Right ventricle myocardium inferior (tissue), 1 donor: ENCODE results near the gene CCNQ. TPM values are rescaled to one million over a fixed set of nuclear protein-coding genes. Genes with fewer than 3 reads are reported as not detected.

Experiments used
- ATAC-seq: fragments of 200-7000 bp; cut with Tn5 transposase; one replicate; pipeline ENCODE4 v1.9.1; 2020; ENCODE audit warnings: mild to moderate bottlenecking, moderate library complexity
- DNase-seq: peaks from one replicate; pipeline ENCODE4 v3.0.0; 2021; ENCODE audit errors: missing footprints
- intact Hi-C: fragments of 100-400 bp; cut with DNase I; formaldehyde crosslinking; loops from one replicate; pipeline ENCODE4 v1.11.0; 2022
- total RNA-seq: library from RNA; stranded (reverse); fragmentation: NEBNext Ultra II Directional; extraction: Animal tissue kit (Norgen Biotek cat#: 25700); gene quantifications from one replicate; pipeline ENCODE4 v1.2.1, GENCODE V29; 2021
- donor health status: DM: no; HTN: yes; CAD: no; lungs with severe emphysema.

CCNQ gene
- total RNA-seq, 1 donor from 2014 or later, result 42.6 TPM

DNA sequence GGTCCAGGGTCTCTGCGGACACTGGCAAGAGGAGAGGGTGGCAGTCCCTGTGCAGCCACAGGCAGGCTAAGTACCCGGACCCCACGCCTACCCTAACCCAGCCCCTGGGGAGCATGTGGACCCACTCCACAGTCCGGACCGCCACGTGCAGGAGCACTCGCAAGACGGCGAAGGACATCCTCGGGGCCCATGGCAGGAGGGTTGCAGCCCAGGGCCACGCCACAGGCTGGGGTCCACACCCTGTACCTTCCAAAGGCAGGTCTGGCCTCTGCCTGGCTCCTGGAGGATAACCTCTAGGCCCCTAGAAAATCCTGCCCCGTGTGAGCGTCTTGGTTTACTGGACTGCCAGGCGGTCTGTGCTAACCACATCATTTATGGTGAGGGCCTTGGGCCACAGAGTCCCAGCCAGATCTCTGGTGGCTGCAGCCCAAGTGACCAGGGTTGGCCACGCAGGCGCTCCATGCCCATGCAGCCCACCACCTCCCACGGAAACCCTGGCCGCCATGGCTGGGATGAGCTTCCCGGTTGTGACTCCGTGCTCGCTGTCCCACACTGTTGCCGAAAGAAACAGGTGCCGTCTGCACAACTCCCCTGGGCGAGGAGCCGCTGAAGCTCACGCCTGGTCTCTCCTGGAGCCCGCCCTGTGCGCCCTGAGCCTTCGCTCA is 10.0 kb downstream of the CCNQ start:
- ATAC-seq (no peak), DNase-seq (no peak)
- intact Hi-C loops, result no loop called here

GRCh38 chrX:153588021-153588781 is 10.7 kb downstream of the CCNQ start:
- ATAC-seq, result no peak
- DNase-seq, result no peak
- intact Hi-C loops, result no loop called here

DNA sequence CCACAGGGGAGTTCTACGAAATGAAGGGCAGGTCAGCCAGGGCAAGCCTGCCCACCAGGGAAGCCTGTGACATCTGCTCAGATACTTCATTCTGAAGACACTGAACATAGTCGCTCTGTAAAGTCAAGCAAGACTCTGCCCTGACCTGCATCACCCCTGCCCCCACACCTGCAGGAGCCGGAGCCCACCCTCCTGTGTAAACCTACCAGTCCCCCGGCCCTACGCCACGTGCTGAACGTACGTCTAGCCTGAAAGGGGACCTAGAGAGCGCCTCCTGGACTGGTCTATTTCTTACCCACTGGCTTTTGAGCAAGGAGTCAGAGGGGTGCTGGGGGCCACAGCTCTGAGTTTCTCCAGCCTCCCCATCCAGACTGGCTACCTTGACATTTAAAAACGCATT is 11.6 kb downstream of the CCNQ start:
- ATAC-seq, result no peak
- intact Hi-C loops, result no loop called here
- no peak for DNase-seq

DNA sequence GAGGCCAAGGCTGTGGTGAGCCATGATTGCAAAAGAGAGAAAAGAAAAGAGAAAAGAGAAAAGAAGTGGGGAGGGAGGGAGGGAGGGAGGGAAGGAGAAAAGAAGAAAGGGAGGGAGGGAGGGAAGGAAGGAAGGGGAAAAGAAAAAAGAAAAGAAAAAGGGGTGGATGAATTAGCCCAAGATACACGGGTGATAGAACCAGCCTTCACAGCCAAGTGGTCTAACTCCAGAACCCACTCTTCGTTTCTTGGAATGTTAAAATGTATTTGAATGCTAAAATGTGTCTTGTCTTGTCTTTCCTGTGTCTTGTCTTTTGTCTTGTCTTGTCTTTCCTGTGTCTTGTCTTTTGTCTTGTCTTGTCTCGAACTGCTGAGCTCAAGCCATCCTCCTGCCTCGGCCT is 13.1 kb downstream of the CCNQ start:
- intact Hi-C loops, result no loop called here
- ATAC-seq (no peak), DNase-seq (no peak)

DNA sequence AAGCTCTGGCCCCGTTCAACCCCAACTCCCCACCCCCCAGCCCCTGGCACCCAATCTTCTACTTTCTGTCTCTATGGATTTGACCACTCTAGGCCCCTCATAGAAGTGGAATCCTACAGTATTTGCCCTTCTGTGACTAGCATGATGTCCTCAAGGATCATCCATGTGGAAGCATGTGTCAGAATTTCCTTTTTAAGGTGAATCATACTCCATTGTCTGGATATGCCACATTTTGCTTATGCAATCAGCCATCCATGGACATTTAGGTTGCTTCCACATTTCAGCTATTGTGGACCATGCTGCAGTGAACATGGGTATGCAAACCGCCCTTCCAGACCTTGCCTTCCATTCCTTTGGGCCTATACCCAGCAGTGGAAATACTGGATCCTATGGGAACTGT is 15.5 kb downstream of the CCNQ start:
- ATAC-seq, result no peak
- no peak for DNase-seq
- intact Hi-C loops, result no loop called here

GRCh38 chrX:153582896-153583295 is 16.0 kb downstream of the CCNQ start:
- no peak for DNase-seq
- no peak for ATAC-seq
- intact Hi-C loops, result no loop called here

DNA sequence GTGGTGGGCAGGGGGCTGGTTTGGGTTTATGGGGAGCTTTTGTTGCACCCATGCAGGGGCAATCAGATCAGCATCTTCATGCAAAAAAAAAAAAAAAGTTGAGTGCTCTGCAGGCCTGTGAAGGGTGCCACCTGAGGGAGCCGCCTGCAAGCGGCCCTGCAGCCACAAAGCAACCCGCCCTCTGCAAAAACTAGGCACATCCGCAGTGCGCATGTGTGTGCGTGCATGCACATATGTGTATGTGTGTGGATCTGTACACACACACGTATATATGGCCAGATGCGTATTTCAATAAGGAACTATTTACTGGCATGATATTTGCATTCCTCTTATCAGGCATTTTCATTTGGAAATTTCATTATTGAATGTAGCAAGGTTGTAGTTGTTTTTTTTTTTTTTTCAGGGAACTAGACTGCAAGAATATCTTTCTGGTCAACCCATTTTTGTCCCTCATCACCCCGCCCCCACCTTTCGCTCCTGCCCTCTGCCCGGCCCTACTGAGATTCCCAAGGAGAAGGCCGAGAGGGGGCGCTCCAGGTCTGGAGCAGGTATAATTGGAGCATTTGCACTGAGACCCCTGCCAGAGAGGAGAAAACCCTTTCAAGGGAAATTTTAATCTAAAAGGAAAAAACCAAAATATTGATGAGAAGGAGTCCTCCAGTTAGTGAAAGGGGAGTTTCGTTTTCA is 18.1 kb downstream of the CCNQ start:
- intact Hi-C loops, result no loop called here
- ATAC-seq (no peak), DNase-seq (no peak)

- ATAC-seq (no peak), DNase-seq (no peak)
- intact Hi-C loops, result no loop called here
Measured at GRCh38 chrX:153578889-153579288, 20.1 kb downstream of the CCNQ start.

- no peak for DNase-seq
- ATAC-seq, result no peak
- intact Hi-C loops, result no loop called here
Measured at GRCh38 chrX:153578200-153578835, 20.6 kb downstream of the CCNQ start.

- no peak for DNase-seq
- no peak for ATAC-seq
- intact Hi-C loops, result no loop called here
Measured at GRCh38 chrX:153576961-153577360, 22.0 kb downstream of the CCNQ start.

DNA sequence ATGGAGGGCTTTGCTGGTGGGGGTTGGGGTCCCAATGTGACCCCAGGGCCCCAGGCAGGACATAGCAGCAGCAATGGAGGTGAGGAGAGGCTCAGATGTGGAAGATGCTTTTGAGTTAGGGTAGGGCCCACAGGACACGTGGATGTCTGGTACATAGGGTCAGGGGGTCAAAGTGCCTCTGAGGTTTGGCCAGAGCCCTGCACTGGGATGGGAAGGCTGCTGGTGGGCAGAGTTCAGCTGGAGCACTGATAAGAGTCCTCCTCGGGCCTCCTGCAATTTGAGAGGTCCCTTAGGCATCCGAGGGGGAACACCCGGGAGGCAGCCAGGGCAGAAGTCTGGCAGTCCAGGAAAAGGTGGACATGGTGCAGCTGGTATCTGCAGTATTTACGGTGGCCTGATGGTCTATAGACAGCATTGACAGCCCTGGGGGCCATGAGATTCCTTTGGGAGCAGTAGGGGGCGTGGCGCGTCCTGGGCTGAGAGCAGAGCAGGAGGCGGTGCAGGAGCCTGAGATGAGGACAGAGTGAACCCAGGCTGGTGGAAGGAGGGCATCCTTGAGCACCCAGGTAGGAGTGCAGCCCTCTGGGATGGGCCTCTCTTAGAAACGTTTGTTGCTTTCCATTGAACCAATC is 22.6 kb downstream of the CCNQ start:
- intact Hi-C loops, result no loop called here
- no peak for DNase-seq
- no peak for ATAC-seq

GRCh38 chrX:153573984-153574383 is 25.0 kb downstream of the CCNQ start:
- intact Hi-C loops, result no loop called here
- no peak for ATAC-seq
- DNase-seq, result no peak

DNA sequence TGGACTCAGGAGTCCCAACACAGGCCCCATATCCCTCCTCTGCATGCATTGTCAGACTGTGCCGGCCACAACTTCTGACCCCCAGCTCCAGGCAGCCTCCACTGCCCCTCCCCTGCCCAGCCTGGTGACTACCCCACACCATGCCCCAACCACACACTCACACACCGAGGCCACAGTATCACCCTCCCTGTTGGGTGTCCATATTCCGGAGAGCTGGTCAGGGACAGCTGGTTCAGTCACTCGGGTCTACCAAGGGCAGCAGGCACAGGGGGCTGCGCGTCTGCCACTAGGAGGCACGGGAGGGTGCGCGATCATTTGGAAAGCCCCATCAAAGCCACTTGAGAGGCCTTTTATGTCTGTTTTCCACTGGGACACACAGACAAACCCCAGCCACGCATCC is 26.3 kb downstream of the CCNQ start:
- intact Hi-C loops, result no loop called here
- no peak for ATAC-seq

DNA sequence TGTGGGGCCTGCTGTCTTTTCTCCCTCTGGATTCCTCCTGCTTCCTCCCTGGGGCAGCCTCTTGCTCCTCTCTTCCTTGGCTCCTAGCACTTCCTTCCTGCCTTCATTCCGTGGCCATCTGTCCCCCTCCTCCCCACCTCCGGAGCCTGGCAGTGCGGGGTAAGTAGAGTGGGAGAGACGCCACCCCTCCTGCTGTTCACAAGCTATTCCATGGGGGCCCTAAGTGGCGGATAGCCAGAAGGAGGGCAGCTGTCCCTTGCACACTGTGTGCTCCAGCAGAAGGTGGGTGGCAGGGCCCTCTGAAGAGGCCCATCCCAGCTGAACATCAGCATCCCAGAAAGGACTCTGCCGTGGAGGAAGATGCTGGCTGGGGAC is 27.4 kb downstream of the CCNQ start:
- ATAC-seq, result no peak
- intact Hi-C loops, result no loop called here
- no peak for DNase-seq

More for the DNA sequence above, 26.3 kb downstream of the CCNQ start:
- DNase-seq, result no peak

DNA sequence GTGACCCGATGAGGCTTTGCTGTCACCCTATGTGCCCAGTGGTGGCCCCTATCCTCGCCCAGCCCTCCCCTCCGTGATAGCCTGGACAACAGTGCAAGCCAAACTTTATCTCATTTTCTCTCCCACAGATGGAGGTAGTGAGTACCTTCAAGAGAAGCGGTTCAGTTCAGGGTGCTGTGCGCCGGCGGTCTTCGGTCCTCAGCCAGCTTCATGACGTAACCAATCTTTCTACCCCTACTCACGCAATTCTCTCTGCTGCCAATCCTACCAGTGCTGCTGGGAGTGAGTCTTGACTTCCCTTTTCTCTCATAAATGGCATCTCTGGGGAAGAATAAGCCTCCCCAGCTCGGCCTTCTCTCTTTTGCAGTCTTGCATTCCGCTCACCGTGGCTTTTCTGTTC is 29.5 kb downstream of the CCNQ start:
- ATAC-seq (no peak), DNase-seq (no peak)
- intact Hi-C loops, result no loop called here

DNA sequence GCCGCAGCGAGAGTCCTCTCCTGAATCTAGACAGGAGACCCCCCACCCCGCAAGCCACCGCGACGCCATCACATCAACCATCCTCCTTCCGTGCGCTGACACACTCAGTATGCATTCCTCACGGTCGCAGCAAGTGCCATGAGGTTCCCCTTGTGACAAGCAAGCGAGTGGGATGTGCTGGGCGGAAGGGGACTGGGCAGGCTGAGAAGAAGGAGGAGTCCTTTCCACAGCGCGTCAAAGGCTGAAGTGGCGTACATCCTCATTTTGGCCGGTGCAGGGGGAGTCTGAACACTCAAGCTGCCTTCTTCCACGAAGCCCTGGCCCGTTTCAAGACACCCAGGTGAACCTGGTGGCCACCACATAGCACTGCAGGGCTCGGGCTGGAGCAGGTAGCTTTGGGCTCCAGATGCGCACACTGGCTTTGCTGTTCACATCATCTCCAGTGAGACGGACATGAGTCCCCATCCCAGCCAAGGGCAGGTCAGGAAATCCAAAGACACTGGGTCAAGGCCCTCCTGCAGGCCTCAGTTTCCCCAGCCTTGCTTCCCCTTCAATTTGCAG is 30.4 kb downstream of the CCNQ start:
- ATAC-seq (no peak), DNase-seq (no peak)

GRCh38 chrX:153565996-153566580 is 32.9 kb downstream of the CCNQ start:
- intact Hi-C loops, result no loop called here
- DNase-seq (no peak), ATAC-seq (no peak)

More for the DNA sequence above, 30.4 kb downstream of the CCNQ start:
- intact Hi-C loops, result no loop called here

- no peak for ATAC-seq
- intact Hi-C loops, result no loop called here
- no peak for DNase-seq
Measured at GRCh38 chrX:153564047-153564606, 34.8 kb downstream of the CCNQ start.
